HEK293 (cell line): ENCODE measurements around the gene ZNF513.

Experiments used
- EGR2 ChIP-seq: fragments of 450-650 bp; formaldehyde crosslinking; IDR thresholded peaks from 2 replicates; pipeline ENCODE4 v1.5.1; 2016; ENCODE audit warnings: low read depth, missing biosample characterization, missing genetic modification characterization
- GFI1B ChIP-seq: fragments of 450-650 bp; formaldehyde crosslinking; IDR thresholded peaks from 2 replicates; pipeline ENCODE4 v1.5.1; 2016; ENCODE audit warnings: missing biosample characterization, missing genetic modification characterization
- GLI2 ChIP-seq: fragments of 450-650 bp; formaldehyde crosslinking; IDR thresholded peaks from 2 replicates; pipeline ENCODE4; 2017; ENCODE audit warnings: missing biosample characterization, missing genetic modification characterization, low read depth, borderline replicate concordance
- GLIS2 ChIP-seq: fragments of 450-650 bp; formaldehyde crosslinking; IDR thresholded peaks from 2 replicates; pipeline ENCODE4 v1.5.1; 2016; ENCODE audit warnings: missing biosample characterization, missing genetic modification characterization
- KLF1 ChIP-seq: fragments of 450-650 bp; formaldehyde crosslinking; IDR thresholded peaks from 2 replicates; pipeline ENCODE4 v1.5.1; 2016; ENCODE audit warnings: missing biosample characterization, missing genetic modification characterization
- KLF9 ChIP-seq: fragments of 450-650 bp; formaldehyde crosslinking; IDR thresholded peaks from 2 replicates; pipeline ENCODE4 v1.5.1; 2016; ENCODE audit warnings: missing biosample characterization, missing genetic modification characterization, low read depth
- ZBTB48 ChIP-seq: fragments of 450-650 bp; formaldehyde crosslinking; IDR thresholded peaks from 2 replicates; pipeline ENCODE4 v1.5.1; 2016; ENCODE audit warnings: missing biosample characterization, missing genetic modification characterization
- ZFHX2 ChIP-seq: fragments of 450-650 bp; formaldehyde crosslinking; conservative IDR thresholded peaks from 2 replicates; pipeline ENCODE4 v1.5.1; 2016; ENCODE audit warnings: missing biosample characterization, missing genetic modification characterization
- ZNF138 ChIP-seq: fragments of 450-650 bp; formaldehyde crosslinking; IDR thresholded peaks from 2 replicates; pipeline ENCODE4 v1.5.1; 2016; ENCODE audit warnings: missing biosample characterization, missing genetic modification characterization, borderline replicate concordance
- ZNF157 ChIP-seq: fragments of 450-650 bp; formaldehyde crosslinking; IDR thresholded peaks from 2 replicates; pipeline ENCODE4 v1.5.1; 2016; ENCODE audit warnings: missing biosample characterization, missing genetic modification characterization
- ZNF311 ChIP-seq: fragments of 450-650 bp; formaldehyde crosslinking; IDR thresholded peaks from 2 replicates; pipeline ENCODE4 v1.5.1; 2017; ENCODE audit warnings: missing biosample characterization, missing genetic modification characterization, borderline replicate concordance
- ZNF362 ChIP-seq: fragments of 450-650 bp; formaldehyde crosslinking; IDR thresholded peaks from 2 replicates; pipeline ENCODE4 v1.5.1; 2016; ENCODE audit warnings: missing biosample characterization, missing genetic modification characterization
- ZNF37A ChIP-seq: fragments of 450-650 bp; IDR thresholded peaks from 2 replicates; pipeline ENCODE4 v1.5.1; 2018; ENCODE audit warnings: missing biosample characterization, missing genetic modification characterization
- ZNF404 ChIP-seq: fragments of 450-650 bp; formaldehyde crosslinking; IDR thresholded peaks from 2 replicates; pipeline ENCODE4 v1.5.1; 2017; ENCODE audit warnings: missing biosample characterization, missing genetic modification characterization
- ZNF416 ChIP-seq: fragments of 450-650 bp; formaldehyde crosslinking; IDR thresholded peaks from 2 replicates; pipeline ENCODE4 v1.5.1; 2016; ENCODE audit warnings: missing biosample characterization, missing genetic modification characterization
- ZNF521 ChIP-seq: fragments of 450-650 bp; formaldehyde crosslinking; IDR thresholded peaks from 2 replicates; pipeline ENCODE4 v1.5.1; 2017; ENCODE audit warnings: missing biosample characterization, mild to moderate bottlenecking, missing genetic modification characterization
- ZNF561 ChIP-seq: fragments of 450-650 bp; IDR thresholded peaks from 2 replicates; pipeline ENCODE4 v1.5.1; 2018; ENCODE audit warnings: missing biosample characterization, missing genetic modification characterization, borderline replicate concordance
- ZNF571 ChIP-seq: fragments of 450-650 bp; formaldehyde crosslinking; IDR thresholded peaks from 2 replicates; pipeline ENCODE4 v1.5.0; 2017; ENCODE audit warnings: missing biosample characterization, missing genetic modification characterization
- ZNF600 ChIP-seq: fragments of 450-650 bp; formaldehyde crosslinking; IDR thresholded peaks from 2 replicates; pipeline ENCODE4 v1.5.1; 2016; ENCODE audit warnings: missing biosample characterization, missing genetic modification characterization
- ZNF626 ChIP-seq: fragments of 450-650 bp; sonication (Bioruptor Pico); formaldehyde crosslinking; IDR thresholded peaks from 2 replicates; pipeline ENCODE4 v1.5.1; 2018; ENCODE audit warnings: missing biosample characterization, missing genetic modification characterization, inconsistent platforms
- ZNF629 ChIP-seq: fragments of 450-650 bp; formaldehyde crosslinking; IDR thresholded peaks from 2 replicates; pipeline ENCODE4 v1.5.1; 2017; ENCODE audit warnings: missing biosample characterization, missing genetic modification characterization
- ZNF776 ChIP-seq: fragments of 450-650 bp; formaldehyde crosslinking; IDR thresholded peaks from 2 replicates; pipeline ENCODE4 v1.5.0; 2017; ENCODE audit warnings: missing biosample characterization, missing genetic modification characterization, borderline replicate concordance
- ZNF791 ChIP-seq: fragments of 450-650 bp; formaldehyde crosslinking; IDR thresholded peaks from 2 replicates; pipeline ENCODE4 v1.5.1; 2016; ENCODE audit warnings: missing biosample characterization, missing genetic modification characterization
- ZNF837 ChIP-seq: fragments of 450-650 bp; formaldehyde crosslinking; IDR thresholded peaks from 2 replicates; pipeline ENCODE4 v1.5.1; 2016; ENCODE audit warnings: missing biosample characterization, missing genetic modification characterization
- ZSCAN30 ChIP-seq: fragments of 450-650 bp; IDR thresholded peaks from 2 replicates; pipeline ENCODE4 v1.5.1; 2018; ENCODE audit warnings: missing biosample characterization, mild to moderate bottlenecking, missing genetic modification characterization, moderate library complexity
- ZXDB ChIP-seq: fragments of 450-650 bp; formaldehyde crosslinking; IDR thresholded peaks from 2 replicates; pipeline ENCODE4 v1.5.1; 2016; ENCODE audit warnings: missing biosample characterization, missing genetic modification characterization
- TF ChIP-seq, protein P1 (sequence below): fragments of 450-650 bp; formaldehyde crosslinking; IDR thresholded peaks from 2 replicates; pipeline ENCODE4 v1.5.1; 2016; ENCODE audit warnings: missing biosample characterization, missing genetic modification characterization
- TF ChIP-seq, protein P2 (sequence below): fragments of 450-650 bp; IDR thresholded peaks from 2 replicates; pipeline ENCODE4 v1.5.1; 2018; ENCODE audit warnings: missing biosample characterization, missing genetic modification characterization
- TF ChIP-seq, protein P3 (sequence below): fragments of 450-650 bp; formaldehyde crosslinking; IDR thresholded peaks from 2 replicates; pipeline ENCODE4 v1.5.1; 2017; ENCODE audit warnings: missing biosample characterization, missing genetic modification characterization
- TF ChIP-seq, protein P4 (sequence below): fragments of 450-650 bp; formaldehyde crosslinking; IDR thresholded peaks from 2 replicates; pipeline ENCODE4 v1.5.1; 2016; ENCODE audit warnings: missing biosample characterization, missing genetic modification characterization

ZNF513 gene

DNA sequence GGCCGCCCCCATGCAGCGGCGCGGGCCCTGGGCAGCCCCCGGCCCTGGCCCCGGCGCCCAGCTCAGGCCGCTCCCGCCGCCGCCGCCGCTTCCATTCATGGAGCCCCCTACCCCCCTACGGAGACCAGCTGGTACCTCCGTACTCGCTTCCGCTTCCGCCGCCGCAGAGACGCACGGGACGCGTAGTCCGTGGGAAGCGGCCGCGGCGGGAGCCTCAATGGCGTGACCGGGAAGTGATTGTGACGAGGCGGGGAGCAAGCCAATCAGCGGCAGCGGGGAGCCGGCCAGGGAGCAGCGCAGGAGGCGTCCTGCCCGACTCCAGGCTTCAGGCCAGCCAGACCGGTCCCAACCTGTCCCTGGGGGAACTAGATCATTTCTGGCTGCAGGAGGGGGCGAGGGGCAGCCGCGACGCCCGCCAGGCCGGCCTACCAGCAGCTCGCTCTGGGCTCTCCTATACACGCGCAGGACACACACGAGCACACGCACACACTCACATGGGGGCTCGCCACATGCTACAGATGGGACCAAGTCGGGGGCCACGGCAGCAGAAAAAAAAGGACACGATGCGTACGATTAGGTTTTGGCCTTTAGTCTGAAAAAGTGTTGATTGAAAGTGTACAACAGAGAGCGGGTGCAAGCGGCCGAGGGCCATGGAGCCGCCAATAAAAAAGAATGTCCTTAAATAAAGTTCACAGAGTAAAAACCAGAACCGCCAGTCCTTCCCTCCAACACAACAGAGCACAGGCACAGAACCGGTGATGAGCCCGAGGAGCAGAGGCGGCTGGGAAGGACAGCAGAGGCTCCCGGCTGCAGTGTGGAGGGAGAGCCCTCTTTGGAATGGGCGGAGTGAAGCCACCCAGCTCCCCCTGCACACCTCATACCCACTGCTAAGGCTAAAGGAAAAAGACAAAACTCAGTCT, at the start of gene ZNF513 (continued):
- TF ChIP-seq ZNF837 (tag by site-specific recombination) (no peak), KLF9 (no peak), ZNF311 (no peak), ZNF404 (tag by site-specific recombination) (no peak), ZNF157 (tag by site-specific recombination) (no peak), GFI1B (tag by site-specific recombination) (no peak), ZNF629 (tag by site-specific recombination) (peak; percentile 64), ZNF362 (tag by site-specific recombination) (peak; percentile 43; the same call in 1 of the 2 replicates), ZBTB48 (tag by site-specific recombination) (peak; percentile 92), KLF1 (tag by site-specific recombination) (no peak), GLI2 (no peak), ZSCAN30 (tag by site-specific recombination) (0 out of 2 replicates have a peak, but pooled peaks have one; percentile 37), ZNF37A (tag by site-specific recombination) (no peak), ZNF600 (tag by site-specific recombination) (peak; percentile 85), ZNF571 (tag by site-specific recombination) (no peak), ZNF521 (no peak), ZNF138 (tag by site-specific recombination) (no peak), ZFHX2 (tag by site-specific recombination) (no peak), ZNF776 (tag by site-specific recombination) (no peak), ZXDB (tag by site-specific recombination) (peak; percentile 69; the same call in 1 of the 2 replicates), ZNF626 (tag by site-specific recombination) (no peak), EGR2 (tag by site-specific recombination) (no peak; the same call in 1 of the 2 replicates), ZNF416 (tag by site-specific recombination) (no peak), ZNF561 (peak; percentile 68; the same call in 1 of the 2 replicates), ZNF791 (tag by site-specific recombination) (no peak), GLIS2 (tag by site-specific recombination) (peak; percentile 98)
- TF ChIP-seq, protein P1, sequence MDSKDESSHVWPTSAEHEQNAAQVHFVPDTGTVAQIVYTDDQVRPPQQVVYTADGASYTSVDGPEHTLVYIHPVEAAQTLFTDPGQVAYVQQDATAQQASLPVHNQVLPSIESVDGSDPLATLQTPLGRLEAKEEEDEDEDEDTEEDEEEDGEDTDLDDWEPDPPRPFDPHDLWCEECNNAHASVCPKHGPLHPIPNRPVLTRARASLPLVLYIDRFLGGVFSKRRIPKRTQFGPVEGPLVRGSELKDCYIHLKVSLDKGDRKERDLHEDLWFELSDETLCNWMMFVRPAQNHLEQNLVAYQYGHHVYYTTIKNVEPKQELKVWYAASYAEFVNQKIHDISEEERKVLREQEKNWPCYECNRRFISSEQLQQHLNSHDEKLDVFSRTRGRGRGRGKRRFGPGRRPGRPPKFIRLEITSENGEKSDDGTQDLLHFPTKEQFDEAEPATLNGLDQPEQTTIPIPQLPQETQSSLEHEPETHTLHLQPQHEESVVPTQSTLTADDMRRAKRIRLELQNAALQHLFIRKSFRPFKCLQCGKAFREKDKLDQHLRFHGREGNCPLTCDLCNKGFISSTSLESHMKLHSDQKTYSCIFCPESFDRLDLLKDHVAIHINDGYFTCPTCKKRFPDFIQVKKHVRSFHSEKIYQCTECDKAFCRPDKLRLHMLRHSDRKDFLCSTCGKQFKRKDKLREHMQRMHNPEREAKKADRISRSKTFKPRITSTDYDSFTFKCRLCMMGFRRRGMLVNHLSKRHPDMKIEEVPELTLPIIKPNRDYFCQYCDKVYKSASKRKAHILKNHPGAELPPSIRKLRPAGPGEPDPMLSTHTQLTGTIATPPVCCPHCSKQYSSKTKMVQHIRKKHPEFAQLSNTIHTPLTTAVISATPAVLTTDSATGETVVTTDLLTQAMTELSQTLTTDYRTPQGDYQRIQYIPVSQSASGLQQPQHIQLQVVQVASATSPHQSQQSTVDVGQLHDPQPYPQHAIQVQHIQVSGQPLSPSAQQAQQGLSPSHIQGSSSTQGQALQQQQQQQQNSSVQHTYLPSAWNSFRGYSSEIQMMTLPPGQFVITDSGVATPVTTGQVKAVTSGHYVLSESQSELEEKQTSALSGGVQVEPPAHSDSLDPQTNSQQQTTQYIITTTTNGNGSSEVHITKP (tag by site-specific recombination) = peak; percentile 85
- TF ChIP-seq, protein P2, sequence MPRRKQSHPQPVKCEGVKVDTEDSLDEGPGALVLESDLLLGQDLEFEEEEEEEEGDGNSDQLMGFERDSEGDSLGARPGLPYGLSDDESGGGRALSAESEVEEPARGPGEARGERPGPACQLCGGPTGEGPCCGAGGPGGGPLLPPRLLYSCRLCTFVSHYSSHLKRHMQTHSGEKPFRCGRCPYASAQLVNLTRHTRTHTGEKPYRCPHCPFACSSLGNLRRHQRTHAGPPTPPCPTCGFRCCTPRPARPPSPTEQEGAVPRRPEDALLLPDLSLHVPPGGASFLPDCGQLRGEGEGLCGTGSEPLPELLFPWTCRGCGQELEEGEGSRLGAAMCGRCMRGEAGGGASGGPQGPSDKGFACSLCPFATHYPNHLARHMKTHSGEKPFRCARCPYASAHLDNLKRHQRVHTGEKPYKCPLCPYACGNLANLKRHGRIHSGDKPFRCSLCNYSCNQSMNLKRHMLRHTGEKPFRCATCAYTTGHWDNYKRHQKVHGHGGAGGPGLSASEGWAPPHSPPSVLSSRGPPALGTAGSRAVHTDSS (tag by site-specific recombination) = no peak
- TF ChIP-seq, protein P3, sequence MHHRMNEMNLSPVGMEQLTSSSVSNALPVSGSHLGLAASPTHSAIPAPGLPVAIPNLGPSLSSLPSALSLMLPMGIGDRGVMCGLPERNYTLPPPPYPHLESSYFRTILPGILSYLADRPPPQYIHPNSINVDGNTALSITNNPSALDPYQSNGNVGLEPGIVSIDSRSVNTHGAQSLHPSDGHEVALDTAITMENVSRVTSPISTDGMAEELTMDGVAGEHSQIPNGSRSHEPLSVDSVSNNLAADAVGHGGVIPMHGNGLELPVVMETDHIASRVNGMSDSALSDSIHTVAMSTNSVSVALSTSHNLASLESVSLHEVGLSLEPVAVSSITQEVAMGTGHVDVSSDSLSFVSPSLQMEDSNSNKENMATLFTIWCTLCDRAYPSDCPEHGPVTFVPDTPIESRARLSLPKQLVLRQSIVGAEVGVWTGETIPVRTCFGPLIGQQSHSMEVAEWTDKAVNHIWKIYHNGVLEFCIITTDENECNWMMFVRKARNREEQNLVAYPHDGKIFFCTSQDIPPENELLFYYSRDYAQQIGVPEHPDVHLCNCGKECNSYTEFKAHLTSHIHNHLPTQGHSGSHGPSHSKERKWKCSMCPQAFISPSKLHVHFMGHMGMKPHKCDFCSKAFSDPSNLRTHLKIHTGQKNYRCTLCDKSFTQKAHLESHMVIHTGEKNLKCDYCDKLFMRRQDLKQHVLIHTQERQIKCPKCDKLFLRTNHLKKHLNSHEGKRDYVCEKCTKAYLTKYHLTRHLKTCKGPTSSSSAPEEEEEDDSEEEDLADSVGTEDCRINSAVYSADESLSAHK (tag by site-specific recombination) = no peak
- TF ChIP-seq, protein P4, sequence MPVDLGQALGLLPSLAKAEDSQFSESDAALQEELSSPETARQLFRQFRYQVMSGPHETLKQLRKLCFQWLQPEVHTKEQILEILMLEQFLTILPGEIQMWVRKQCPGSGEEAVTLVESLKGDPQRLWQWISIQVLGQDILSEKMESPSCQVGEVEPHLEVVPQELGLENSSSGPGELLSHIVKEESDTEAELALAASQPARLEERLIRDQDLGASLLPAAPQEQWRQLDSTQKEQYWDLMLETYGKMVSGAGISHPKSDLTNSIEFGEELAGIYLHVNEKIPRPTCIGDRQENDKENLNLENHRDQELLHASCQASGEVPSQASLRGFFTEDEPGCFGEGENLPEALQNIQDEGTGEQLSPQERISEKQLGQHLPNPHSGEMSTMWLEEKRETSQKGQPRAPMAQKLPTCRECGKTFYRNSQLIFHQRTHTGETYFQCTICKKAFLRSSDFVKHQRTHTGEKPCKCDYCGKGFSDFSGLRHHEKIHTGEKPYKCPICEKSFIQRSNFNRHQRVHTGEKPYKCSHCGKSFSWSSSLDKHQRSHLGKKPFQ (tag by site-specific recombination) = no peak
